HAP-1 (cell line): ENCODE data around the gene PHLDA2.

Source experiments
- DNase-seq, 2 experiments: peaks; one replicate each; pipeline ENCODE4 v3.0.0-alpha.2; 2016 to 2020; ENCODE audit warnings: low spot score in 2 of 2
- H3K27me3 ChIP-seq: fragments of 250-450 bp; sonication (Bioruptor Pico); 2 replicates; pipeline ENCODE4 v1.5.1; 2020; ENCODE audit warnings: low read depth, mild to moderate bottlenecking, moderate library complexity
- H3K36me3 ChIP-seq: fragments of 250-450 bp; sonication (Bioruptor Pico); replicated peaks from 2 replicates; pipeline ENCODE4 v1.5.1; 2020; ENCODE audit warnings: mild to moderate bottlenecking
- H3K4me1 ChIP-seq: fragments of 250-450 bp; sonication (Bioruptor Pico); 2 replicates; pipeline ENCODE4 v1.5.1; 2020; ENCODE audit warnings: mild to moderate bottlenecking
- H3K4me3 ChIP-seq: fragments of 250-450 bp; sonication (Bioruptor Pico); 2 replicates; pipeline ENCODE4 v1.5.1; 2020; ENCODE audit warnings: mild to moderate bottlenecking, moderate library complexity
- H3K9me3 ChIP-seq: fragments of 250-450 bp; sonication (Bioruptor Pico); 2 replicates; pipeline ENCODE4 v1.5.1; 2020; ENCODE audit warnings: mild to moderate bottlenecking, moderate library complexity
- in situ Hi-C: fragments of 300-500 bp; cut with MboI; formaldehyde crosslinking; loops from 3 replicates; pipeline ENCODE4 v1.14.3; 2020; ENCODE audit warnings: low sequenced_read_pairs, inconsistent platforms, mixed read lengths

PHLDA2 gene

DNA sequence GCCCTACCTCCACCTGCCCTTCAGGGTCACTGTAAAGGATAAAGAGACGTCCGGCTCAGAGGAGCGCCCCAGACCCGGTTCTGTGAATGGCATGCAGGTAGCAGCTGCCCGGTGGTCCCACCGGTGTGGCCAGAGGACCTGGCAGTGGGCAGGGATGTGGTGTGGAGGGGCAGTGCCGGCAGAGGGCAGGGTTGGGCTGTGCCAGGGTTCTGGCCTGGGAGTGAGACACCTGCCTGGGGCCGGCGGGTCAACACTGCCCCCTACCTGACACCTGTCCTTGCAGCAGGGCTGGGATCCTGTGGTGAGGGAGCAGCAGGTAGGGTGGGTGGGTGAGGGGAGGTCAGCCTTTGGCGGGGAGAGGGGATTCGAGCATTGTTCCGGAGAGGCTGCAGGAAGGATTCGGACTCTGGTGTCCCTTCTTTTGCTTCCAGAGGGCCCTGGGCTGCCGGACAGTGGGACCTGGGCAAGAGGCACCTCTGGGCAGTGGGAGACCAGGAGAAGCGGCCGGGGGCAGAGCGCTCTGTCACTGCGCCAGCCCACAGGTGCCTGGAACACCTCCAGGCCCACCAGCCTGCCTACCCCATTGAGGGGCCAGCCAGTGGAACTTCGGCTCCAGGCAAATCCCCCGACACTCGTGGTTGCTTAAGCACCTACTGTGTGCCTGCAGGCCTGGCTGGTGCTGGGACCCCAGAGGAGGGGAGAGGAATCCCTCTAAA lies 1.6 kb upstream of the PHLDA2 start:
- H3K9me3 ChIP-seq = no peaks in the 10 kb centered on the region
- DNase-seq = peak in 1 of 2 experiments; percentile 75
- H3K27me3 ChIP-seq = peaks cover 49% of the 10 kb centered on the region
- in situ Hi-C loops = loop anchor here (25.0 kb wide), 1 partner anchor 481 kb away; no protein-coding TSS in a partner anchor
- no peaks in the 10 kb centered on the region for H3K36me3 ChIP-seq
- H3K4me3 ChIP-seq = no peak overlapping the region
- no peaks in the 10 kb centered on the region for H3K4me1 ChIP-seq

GRCh38 chr11:2929950-2930703 lies 907 bp upstream of the PHLDA2 start:
- DNase-seq = peak in 1 of 2 experiments; percentile 43
- H3K27me3 ChIP-seq = peaks cover 49% of the 10 kb centered on the region
- no peaks in the 10 kb centered on the region for H3K9me3 ChIP-seq
- in situ Hi-C loops = loop anchor here (25.0 kb wide), 1 partner anchor 482 kb away; no protein-coding TSS in a partner anchor
- H3K4me1 ChIP-seq = no peaks in the 10 kb centered on the region
- no peaks in the 10 kb centered on the region for H3K36me3 ChIP-seq
- H3K4me3 ChIP-seq = no peak overlapping the region

GRCh38 chr11:2929531-2929949 lies 320 bp upstream of the PHLDA2 start:
- in situ Hi-C loops = loop anchor here (25.0 kb wide), 1 partner anchor 483 kb away; no protein-coding TSS in a partner anchor
- no peak overlapping the region for H3K4me3 ChIP-seq
- H3K9me3 ChIP-seq = no peaks in the 10 kb centered on the region
- no peaks in the 10 kb centered on the region for H3K4me1 ChIP-seq
- H3K36me3 ChIP-seq = no peaks in the 10 kb centered on the region
- peaks cover 49% of the 10 kb centered on the region for H3K27me3 ChIP-seq
- DNase-seq = no peak

DNA sequence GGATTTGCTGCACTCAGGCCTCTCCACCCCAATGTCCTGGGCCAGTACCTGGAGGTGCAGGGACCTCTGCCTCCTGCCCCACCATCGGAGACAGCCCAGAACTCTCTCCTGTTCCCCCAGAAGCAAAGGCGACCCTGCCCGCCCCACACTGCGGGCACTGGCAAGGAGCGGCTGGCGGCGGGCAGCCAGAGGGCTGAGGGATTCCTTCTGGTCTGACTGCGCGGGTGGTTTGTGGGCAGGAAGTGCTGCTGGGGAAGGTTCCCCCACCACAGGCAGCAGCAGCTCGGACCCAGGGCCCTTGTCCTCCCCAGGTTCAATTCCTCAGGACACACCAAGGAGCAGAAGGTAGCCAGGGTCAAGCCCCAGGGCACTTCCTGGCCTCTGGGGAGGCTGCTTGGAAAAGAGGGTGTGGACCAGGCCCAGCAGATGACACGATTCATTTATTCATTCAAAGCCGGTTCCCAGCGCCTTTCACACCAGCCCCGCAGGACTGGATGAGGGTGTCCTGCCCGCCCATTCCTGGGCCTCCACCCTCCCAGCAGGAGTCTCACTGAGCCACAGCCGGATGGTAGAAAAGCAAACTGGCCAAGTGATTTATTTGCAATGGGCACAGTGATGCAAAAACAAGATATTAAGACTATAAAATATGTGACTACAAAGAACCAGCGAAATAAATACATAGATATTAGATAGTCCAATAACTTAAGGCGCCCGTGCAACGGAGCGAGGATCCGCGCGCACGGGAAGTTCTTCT lies 1.2 kb downstream of the PHLDA2 start:
- H3K4me1 ChIP-seq = no peaks in the 10 kb centered on the region
- H3K27me3 ChIP-seq = peaks cover 49% of the 10 kb centered on the region
- H3K9me3 ChIP-seq = no peaks in the 10 kb centered on the region
- in situ Hi-C loops = loop anchor here (25.0 kb wide), 1 partner anchor 484 kb away; no protein-coding TSS in a partner anchor
- no peak for DNase-seq
- peak overlapping the region; percentile 21 for H3K4me3 ChIP-seq
- no peaks in the 10 kb centered on the region for H3K36me3 ChIP-seq

GRCh38 chr11:2927121-2927800 lies 2.0 kb downstream of the PHLDA2 start:
- Histone ChIP-seq H3K4me3 (no peak overlapping the region), H3K9me3 (no peaks in the 10 kb centered on the region), H3K4me1 (no peaks in the 10 kb centered on the region), H3K27me3 (peaks cover 49% of the 10 kb centered on the region), H3K36me3 (no peaks in the 10 kb centered on the region)
- DNase-seq = no peak
- in situ Hi-C loops = loop anchor here (25.0 kb wide), 1 partner anchor 485 kb away; no protein-coding TSS in a partner anchor

DNA sequence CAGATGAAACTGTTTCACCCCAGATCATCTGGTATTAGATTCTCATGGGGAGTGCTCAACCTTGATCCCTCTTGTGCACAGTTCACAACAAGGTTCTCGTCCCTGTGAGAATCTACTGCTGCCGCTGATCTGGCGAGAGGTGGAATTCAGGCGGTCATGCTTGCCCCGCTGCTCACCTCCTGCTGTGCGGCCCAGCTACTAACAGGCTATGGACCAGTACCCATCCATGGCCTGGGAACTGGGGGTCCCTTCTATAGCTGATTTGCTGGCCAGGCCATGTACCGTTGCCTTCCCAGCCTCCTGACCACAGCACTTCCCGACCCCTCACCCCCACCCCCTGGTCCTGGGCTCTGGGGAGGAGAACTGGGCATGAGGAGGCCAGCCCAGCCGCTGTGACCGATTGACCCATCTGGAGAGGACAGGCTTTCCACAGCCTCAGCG lies 2.6 kb downstream of the PHLDA2 start:
- no peaks in the 10 kb centered on the region for H3K4me1 ChIP-seq
- peaks cover 48% of the 10 kb centered on the region for H3K27me3 ChIP-seq
- H3K9me3 ChIP-seq = no peaks in the 10 kb centered on the region
- no peak for DNase-seq
- no peaks in the 10 kb centered on the region for H3K36me3 ChIP-seq
- H3K4me3 ChIP-seq = no peak overlapping the region
- in situ Hi-C loops = loop anchor here (25.0 kb wide), 1 partner anchor 486 kb away; no protein-coding TSS in a partner anchor

- peaks cover 33% of the 10 kb centered on the region for H3K27me3 ChIP-seq
- H3K9me3 ChIP-seq = no peaks in the 10 kb centered on the region
- in situ Hi-C loops = loop anchor here (25.0 kb wide), 1 partner anchor 487 kb away; no protein-coding TSS in a partner anchor
- no peaks in the 10 kb centered on the region for H3K36me3 ChIP-seq
- DNase-seq = no peak
- no peak overlapping the region for H3K4me3 ChIP-seq
- no peaks in the 10 kb centered on the region for H3K4me1 ChIP-seq
Measured at GRCh38 chr11:2924821-2925675, 4.2 kb downstream of the PHLDA2 start.

DNA sequence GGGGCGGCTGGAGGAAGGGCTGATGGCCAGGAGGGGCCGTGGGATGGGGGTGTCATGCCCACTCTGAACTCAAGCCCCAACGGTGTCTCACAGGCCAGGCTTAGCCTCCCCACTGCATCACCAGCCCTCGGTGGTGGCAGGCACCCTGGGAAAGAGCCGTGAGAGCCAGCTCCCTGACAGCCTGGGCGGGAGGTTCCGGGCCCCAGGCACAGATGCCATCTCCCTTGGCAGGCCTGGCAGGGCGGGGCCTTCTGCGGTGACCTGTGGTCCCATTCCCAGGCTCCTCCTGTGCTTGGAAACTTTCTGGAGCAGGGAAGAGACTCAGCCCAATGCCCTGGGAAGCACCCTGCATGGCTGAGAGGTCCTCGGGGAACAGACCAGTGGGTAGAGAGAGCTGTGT lies 4.8 kb downstream of the PHLDA2 start:
- Histone ChIP-seq H3K4me3 (no peak overlapping the region), H3K9me3 (no peaks in the 10 kb centered on the region), H3K36me3 (no peaks in the 10 kb centered on the region), H3K4me1 (no peaks in the 10 kb centered on the region), H3K27me3 (peaks cover 26% of the 10 kb centered on the region)
- no peak for DNase-seq
- in situ Hi-C loops = no loop called here

DNA sequence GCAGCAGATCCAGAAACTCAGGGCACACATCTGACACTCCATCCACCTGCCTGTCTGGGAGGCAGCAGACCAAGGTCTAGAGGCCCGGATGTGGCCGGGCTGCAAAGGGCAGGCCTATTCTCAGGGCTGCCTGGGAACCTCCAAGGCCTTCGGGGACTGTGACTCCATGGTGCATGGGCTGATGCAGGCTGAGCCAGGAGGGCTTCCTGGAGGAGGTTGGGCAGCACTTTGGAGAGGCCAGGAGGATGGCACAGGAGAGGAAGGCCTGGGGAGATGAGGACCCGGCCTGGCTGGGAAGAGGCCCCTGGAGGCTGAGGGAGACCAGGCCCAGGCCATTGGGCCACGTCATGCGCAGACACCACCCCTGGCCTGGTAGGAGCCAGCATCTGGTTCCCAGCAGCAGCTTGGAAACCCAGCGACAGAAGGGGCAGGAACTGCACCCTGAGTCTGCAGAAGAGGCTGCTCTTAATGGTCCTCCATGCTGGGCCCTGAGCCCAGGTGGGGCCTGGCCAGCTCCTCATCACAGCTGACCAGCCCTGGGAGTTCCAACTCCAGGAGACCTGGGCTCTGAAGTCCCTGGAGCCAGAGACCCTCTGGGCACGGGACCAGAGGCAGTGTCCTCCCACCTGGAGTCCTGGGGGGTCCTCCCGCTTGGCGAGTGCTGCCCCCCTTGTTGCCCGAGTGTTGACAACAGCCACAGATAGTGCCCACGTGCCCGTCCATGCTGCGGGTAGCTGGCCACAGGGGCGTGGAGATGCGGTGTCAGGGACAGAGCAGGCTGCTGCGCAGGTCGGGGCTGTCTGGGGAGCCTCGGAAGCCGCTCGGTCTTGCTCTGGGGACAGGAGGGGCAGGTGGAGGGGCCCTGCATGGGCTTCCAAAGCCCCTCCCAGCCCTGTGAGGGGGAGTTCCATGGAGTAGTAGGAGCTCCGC lies 5.5 kb downstream of the PHLDA2 start:
- no peaks in the 10 kb centered on the region for H3K4me1 ChIP-seq
- in situ Hi-C loops = no loop called here

GRCh38 chr11:2922655-2923054 lies 6.6 kb downstream of the PHLDA2 start:
- Histone ChIP-seq H3K4me3 (no peak overlapping the region), H3K9me3 (no peaks in the 10 kb centered on the region), H3K4me1 (no peaks in the 10 kb centered on the region), H3K36me3 (no peaks in the 10 kb centered on the region), H3K27me3 (peaks cover 11% of the 10 kb centered on the region)
- in situ Hi-C loops = no loop called here
- no peak for DNase-seq

More for the DNA sequence above, 5.5 kb downstream of the PHLDA2 start:
- Histone ChIP-seq H3K9me3 (no peaks in the 10 kb centered on the region), H3K36me3 (no peaks in the 10 kb centered on the region), H3K27me3 (peaks cover 21% of the 10 kb centered on the region), H3K4me3 (no peak overlapping the region)
- DNase-seq = no peak

GRCh38 chr11:2921742-2922493 lies 7.3 kb downstream of the PHLDA2 start:
- in situ Hi-C loops = no loop called here
- no peaks in the 10 kb centered on the region for H3K36me3 ChIP-seq
- DNase-seq = no peak
- H3K9me3 ChIP-seq = no peaks in the 10 kb centered on the region
- H3K4me3 ChIP-seq = no peak overlapping the region
- no peaks in the 10 kb centered on the region for H3K4me1 ChIP-seq
- peaks cover 3% of the 10 kb centered on the region for H3K27me3 ChIP-seq
